Measurements from ENCODE around the gene DIAPH3.

Gene DIAPH3

GRCh38 chr13:59666504-59666903, 497.2 kb downstream of the DIAPH3 start:
- Mint-ChIP-seq H3K4me1 (peaks cover 26% of the 10 kb centered on the region), H3K27me3 (ENCODE audit: low read depth, poor library complexity) (peaks cover 2% of the 10 kb centered on the region), H3K9me3 (peaks cover 16% of the 10 kb centered on the region), H3K27ac (peak overlapping the region; percentile 47), H3K4me3 (no peak overlapping the region), H3K36me3 (ENCODE audit: low read depth) (peaks cover 25% of the 10 kb centered on the region)
- TF ChIP-seq CTCF (IDR thresholded peaks at IDR 0.05): no peak
- no peak for DNase-seq

GRCh38 chr13:59665732-59666131, 498.0 kb downstream of the DIAPH3 start:
- Mint-ChIP-seq H3K36me3 (ENCODE audit: low read depth) (peaks cover 25% of the 10 kb centered on the region), H3K4me3 (no peak overlapping the region), H3K9me3 (peaks cover 16% of the 10 kb centered on the region), H3K27me3 (ENCODE audit: low read depth, poor library complexity) (peaks cover 2% of the 10 kb centered on the region), H3K4me1 (peaks cover 28% of the 10 kb centered on the region), H3K27ac (no peak overlapping the region)
- no peak for TF ChIP-seq CTCF (IDR thresholded peaks at IDR 0.05)
- DNase-seq: no peak

- Mint-ChIP-seq H3K4me1 (peaks cover 34% of the 10 kb centered on the region), H3K27me3 (ENCODE audit: low read depth, poor library complexity) (peaks cover 2% of the 10 kb centered on the region), H3K36me3 (ENCODE audit: low read depth) (peaks cover 25% of the 10 kb centered on the region), H3K27ac (no peak overlapping the region), H3K4me3 (no peak overlapping the region), H3K9me3 (peaks cover 16% of the 10 kb centered on the region)
- no peak for DNase-seq
- TF ChIP-seq CTCF (IDR thresholded peaks at IDR 0.05): no peak
Measured at GRCh38 chr13:59665184-59665583, 498.5 kb downstream of the DIAPH3 start.

- peaks cover 16% of the 10 kb centered on the region for H3K9me3 Mint-ChIP-seq
- no peak overlapping the region for H3K4me3 Mint-ChIP-seq
- peaks cover 40% of the 10 kb centered on the region for H3K4me1 Mint-ChIP-seq
- peak overlapping the region; percentile 68 for H3K27ac Mint-ChIP-seq
- H3K36me3 Mint-ChIP-seq (ENCODE audit: low read depth): peaks cover 25% of the 10 kb centered on the region
- no peak for DNase-seq
- no peak for TF ChIP-seq CTCF (IDR thresholded peaks at IDR 0.05)
- peaks cover 2% of the 10 kb centered on the region for H3K27me3 Mint-ChIP-seq (ENCODE audit: low read depth, poor library complexity)
Measured at GRCh38 chr13:59664586-59664985, 499.1 kb downstream of the DIAPH3 start.

GRCh38 chr13:59663707-59664106, 500.0 kb downstream of the DIAPH3 start:
- H3K27me3 Mint-ChIP-seq (ENCODE audit: low read depth, poor library complexity): peaks cover 2% of the 10 kb centered on the region
- no peak overlapping the region for H3K4me3 Mint-ChIP-seq
- H3K9me3 Mint-ChIP-seq: peaks cover 16% of the 10 kb centered on the region
- peaks cover 25% of the 10 kb centered on the region for H3K36me3 Mint-ChIP-seq (ENCODE audit: low read depth)
- no peak for TF ChIP-seq CTCF (IDR thresholded peaks at IDR 0.05)
- no peak for DNase-seq
- no peak overlapping the region for H3K27ac Mint-ChIP-seq
- H3K4me1 Mint-ChIP-seq: peaks cover 48% of the 10 kb centered on the region

- H3K4me1 Mint-ChIP-seq: peaks cover 48% of the 10 kb centered on the region
- H3K4me3 Mint-ChIP-seq: no peak overlapping the region
- H3K36me3 Mint-ChIP-seq (ENCODE audit: low read depth): peaks cover 20% of the 10 kb centered on the region
- DNase-seq: no peak
- H3K27me3 Mint-ChIP-seq (ENCODE audit: low read depth, poor library complexity): peaks cover 2% of the 10 kb centered on the region
- H3K9me3 Mint-ChIP-seq: peaks cover 16% of the 10 kb centered on the region
- peak overlapping the region; percentile 32 for H3K27ac Mint-ChIP-seq
- TF ChIP-seq CTCF (IDR thresholded peaks at IDR 0.05): no peak
Measured at GRCh38 chr13:59660582-59660981, 503.1 kb downstream of the DIAPH3 start.
